ENCODE measurements around the gene LMBRD1.
A peak's percentile ranks its signal among the peaks of the same experiment; 100 is the strongest.

LMBRD1 gene

DNA sequence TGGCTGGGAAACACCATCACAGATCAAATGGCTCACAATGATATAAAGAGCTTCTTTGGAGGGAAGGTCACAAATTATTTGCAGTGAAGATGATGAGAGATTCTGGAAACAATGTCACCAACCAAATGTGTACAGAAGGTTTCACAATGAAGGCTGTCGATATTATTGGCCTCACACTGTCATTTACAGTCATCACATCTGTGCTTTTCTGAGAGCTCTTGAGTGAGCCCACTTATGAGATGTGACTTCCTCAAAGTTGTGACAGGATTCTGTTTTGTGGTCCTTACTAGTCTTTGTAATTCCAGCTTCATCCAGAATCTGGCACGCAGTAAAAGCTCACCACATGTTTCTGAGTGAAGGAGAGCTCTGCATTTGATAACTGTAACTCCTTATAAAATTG is 133.6 kb downstream of the LMBRD1 start:
- H3K36me3 ChIP-seq (ENCODE audit: control insufficient read depth, insufficient read depth, low read length): no peaks in the 10 kb centered on the region
- no peaks in the 10 kb centered on the region for H3K27me3 ChIP-seq (replicated peaks; ENCODE audit: control insufficient read depth, insufficient read depth, low read length)
- TF ChIP-seq, protein P1, sequence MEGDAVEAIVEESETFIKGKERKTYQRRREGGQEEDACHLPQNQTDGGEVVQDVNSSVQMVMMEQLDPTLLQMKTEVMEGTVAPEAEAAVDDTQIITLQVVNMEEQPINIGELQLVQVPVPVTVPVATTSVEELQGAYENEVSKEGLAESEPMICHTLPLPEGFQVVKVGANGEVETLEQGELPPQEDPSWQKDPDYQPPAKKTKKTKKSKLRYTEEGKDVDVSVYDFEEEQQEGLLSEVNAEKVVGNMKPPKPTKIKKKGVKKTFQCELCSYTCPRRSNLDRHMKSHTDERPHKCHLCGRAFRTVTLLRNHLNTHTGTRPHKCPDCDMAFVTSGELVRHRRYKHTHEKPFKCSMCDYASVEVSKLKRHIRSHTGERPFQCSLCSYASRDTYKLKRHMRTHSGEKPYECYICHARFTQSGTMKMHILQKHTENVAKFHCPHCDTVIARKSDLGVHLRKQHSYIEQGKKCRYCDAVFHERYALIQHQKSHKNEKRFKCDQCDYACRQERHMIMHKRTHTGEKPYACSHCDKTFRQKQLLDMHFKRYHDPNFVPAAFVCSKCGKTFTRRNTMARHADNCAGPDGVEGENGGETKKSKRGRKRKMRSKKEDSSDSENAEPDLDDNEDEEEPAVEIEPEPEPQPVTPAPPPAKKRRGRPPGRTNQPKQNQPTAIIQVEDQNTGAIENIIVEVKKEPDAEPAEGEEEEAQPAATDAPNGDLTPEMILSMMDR (IDR thresholded peaks at IDR 0.05; ENCODE audit: insufficient read depth, low read length, poor library complexity, severe bottlenecking): no peak
- peak; percentile 24 for DNase-seq (ENCODE audit: extremely low read depth, insufficient read length)
- no peak overlapping the region for H3K4me3 ChIP-seq (replicated peaks; ENCODE audit: low read depth, low read length)

DNA sequence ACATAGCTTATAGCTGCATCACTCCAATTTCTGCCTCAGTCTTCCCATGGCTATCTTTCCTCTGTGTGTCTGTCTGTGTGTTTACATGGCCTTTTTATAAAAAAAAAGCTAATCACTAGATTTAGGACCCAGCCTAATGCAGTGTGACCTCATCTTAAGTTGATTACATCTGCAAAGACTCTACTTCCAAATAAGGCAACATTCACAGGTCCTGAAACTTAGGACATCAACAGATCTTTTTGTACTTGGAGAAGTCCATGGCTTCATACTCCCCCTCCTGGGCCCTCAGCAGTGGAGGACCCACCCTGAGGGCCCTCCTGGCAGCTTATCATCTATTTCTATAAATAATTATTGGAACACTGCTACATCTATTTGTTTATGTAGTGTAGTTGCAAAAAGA is 146.1 kb downstream of the LMBRD1 start:
- no peaks in the 10 kb centered on the region for H3K27me3 ChIP-seq (replicated peaks; ENCODE audit: control insufficient read depth, insufficient read depth, low read length)
- H3K4me3 ChIP-seq (replicated peaks; ENCODE audit: low read depth, low read length): no peak overlapping the region
- no peak for DNase-seq (ENCODE audit: extremely low read depth, insufficient read length)
- H3K36me3 ChIP-seq (ENCODE audit: control insufficient read depth, insufficient read depth, low read length): no peaks in the 10 kb centered on the region
- TF ChIP-seq, protein P1 (IDR thresholded peaks at IDR 0.05; ENCODE audit: insufficient read depth, low read length, poor library complexity, severe bottlenecking): no peak

DNA sequence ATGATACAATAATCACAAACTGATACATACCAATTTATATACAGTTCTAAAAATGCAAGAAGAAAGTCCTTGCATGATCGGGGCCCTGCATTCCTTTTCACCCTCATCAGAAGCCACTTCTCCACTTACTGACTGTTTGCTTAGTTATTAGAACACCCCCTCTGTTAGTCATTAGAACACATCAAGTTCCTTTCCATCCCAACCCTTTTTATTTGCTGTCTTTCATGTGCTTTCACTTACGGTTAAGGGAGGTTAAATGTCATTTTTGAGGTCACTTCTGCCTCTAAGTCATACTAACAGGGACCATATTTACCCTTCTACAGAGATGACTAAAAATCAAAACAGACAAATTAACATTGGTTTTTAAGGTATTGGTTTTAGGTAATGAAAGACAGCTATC is 149.1 kb downstream of the LMBRD1 start:
- no peak for DNase-seq (ENCODE audit: extremely low read depth, insufficient read length)
- TF ChIP-seq, protein P1 (IDR thresholded peaks at IDR 0.05; ENCODE audit: insufficient read depth, low read length, poor library complexity, severe bottlenecking): no peak
- Histone ChIP-seq H3K36me3 (ENCODE audit: control insufficient read depth, insufficient read depth, low read length) (no peaks in the 10 kb centered on the region), H3K27me3 (replicated peaks; ENCODE audit: control insufficient read depth, insufficient read depth, low read length) (no peaks in the 10 kb centered on the region), H3K4me3 (replicated peaks; ENCODE audit: low read depth, low read length) (no peak overlapping the region)

DNA sequence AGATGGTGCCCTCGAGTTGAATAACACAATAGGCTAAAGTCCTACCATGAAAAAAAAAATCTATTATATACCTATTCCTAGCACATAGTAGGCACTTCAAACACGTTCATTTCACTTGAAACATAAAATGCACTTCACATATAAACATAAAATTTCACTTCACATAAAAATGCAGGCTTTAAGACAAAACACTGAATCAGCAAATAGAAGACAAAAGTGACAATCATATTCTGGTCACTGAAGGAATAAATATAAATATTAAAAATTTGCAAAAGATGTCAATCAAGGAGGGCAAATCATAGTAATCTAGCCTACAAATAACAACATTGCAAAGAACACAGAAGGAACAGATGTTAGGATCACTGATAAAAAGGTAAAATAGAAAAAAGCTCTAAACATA is 153.1 kb downstream of the LMBRD1 start:
- TF ChIP-seq, protein P1 (IDR thresholded peaks at IDR 0.05; ENCODE audit: insufficient read depth, low read length, poor library complexity, severe bottlenecking): no peak

DNA sequence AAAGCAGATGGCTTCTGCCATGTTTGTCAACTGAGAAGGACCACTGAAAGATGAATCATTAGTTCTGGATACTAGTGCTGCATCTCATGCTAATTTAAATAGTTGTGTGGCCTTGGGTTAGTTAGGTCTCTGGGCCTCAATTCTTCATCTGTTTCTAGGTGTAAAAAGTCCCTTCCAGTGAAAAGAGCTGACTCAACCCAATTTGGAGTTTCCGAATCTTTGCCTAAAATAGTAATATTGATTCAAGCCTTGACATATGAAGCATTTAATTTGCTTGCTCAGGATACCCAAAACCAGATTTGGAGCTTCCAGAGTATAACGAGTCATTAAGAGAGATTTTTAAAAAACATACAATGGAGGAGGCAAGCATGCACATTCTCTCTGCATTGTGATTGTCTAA is 163.9 kb downstream of the LMBRD1 start:
- no peak overlapping the region for H3K4me3 ChIP-seq (replicated peaks; ENCODE audit: low read depth, low read length)
- no peaks in the 10 kb centered on the region for H3K36me3 ChIP-seq (ENCODE audit: control insufficient read depth, insufficient read depth, low read length)
- DNase-seq (ENCODE audit: extremely low read depth, insufficient read length): no peak
- H3K27me3 ChIP-seq (replicated peaks; ENCODE audit: control insufficient read depth, insufficient read depth, low read length): no peaks in the 10 kb centered on the region
- TF ChIP-seq, protein P1 (IDR thresholded peaks at IDR 0.05; ENCODE audit: insufficient read depth, low read length, poor library complexity, severe bottlenecking): no peak

More for the DNA sequence above, 153.1 kb downstream of the LMBRD1 start:
- Histone ChIP-seq H3K27me3 (replicated peaks; ENCODE audit: control insufficient read depth, insufficient read depth, low read length) (no peaks in the 10 kb centered on the region), H3K4me3 (replicated peaks; ENCODE audit: low read depth, low read length) (no peak overlapping the region), H3K36me3 (ENCODE audit: control insufficient read depth, insufficient read depth, low read length) (no peaks in the 10 kb centered on the region)
- DNase-seq (ENCODE audit: extremely low read depth, insufficient read length): no peak
